OCI-LY7 (cell line): Measurements from ENCODE around the gene KRTAP10-3. TPM values are rescaled to one million over a fixed set of nuclear protein-coding genes. Genes with fewer than 3 reads are reported as not detected.

Source experiments
- BruUV-seq: library from RNA; stranded (reverse); fragments of 400-500 nt; replicated peaks from 2 replicates; lab custom pipeline; 2021; lab: Mats Ljungman, UMichigan
- CTCF ChIA-PET: fragments of 300-600 bp; sonication (Branson Sonifier 250); formaldehyde crosslinking; loops from one replicate; lab custom pipeline; 2022; ENCODE audit warnings: antibody characterized with exemption; ENCODE audit not compliant: unreplicated experiment; lab: Charles Lee
- POLR2A ChIA-PET: fragments of 300-600 bp; sonication (Branson Sonifier 250); formaldehyde crosslinking; loops from one replicate; lab custom pipeline; 2022; ENCODE audit warnings: antibody characterized with exemption; lab: Charles Lee
- DNase-seq: peaks from one replicate; pipeline ENCODE4 v3.0.0-alpha.2; 2015; ENCODE audit warnings: low spot score
- H2AFZ ChIP-seq: fragments of 200-600 bp; sonication (generic), shearing (Covaris generic); 2 replicates; pipeline ENCODE4 v1.6.1; 2014; ENCODE audit warnings: mild to moderate bottlenecking, antibody characterized with exemption, low read length, moderate library complexity
- H3K27ac ChIP-seq: fragments of 200-600 bp; sonication (generic); 2 replicates; pipeline ENCODE4 v1.5.1; 2014; ENCODE audit warnings: mixed run types, low read depth, mild to moderate bottlenecking, moderate library complexity, low read length, inconsistent platforms; ENCODE audit not compliant: poor library complexity, severe bottlenecking
- H3K36me3 ChIP-seq: fragments of 200-600 bp; sonication (generic); 2 replicates; pipeline ENCODE4 v1.6.1; 2014; ENCODE audit warnings: mild to moderate bottlenecking, antibody characterized with exemption, low read length, moderate library complexity, mixed read lengths; ENCODE audit not compliant: insufficient read depth
- H3K4me1 ChIP-seq: fragments of 200-600 bp; sonication (generic); 2 replicates; pipeline ENCODE4 v1.5.1; 2014; ENCODE audit warnings: mild to moderate bottlenecking, low read length; ENCODE audit not compliant: insufficient read depth, poor library complexity, severe bottlenecking
- H3K4me2 ChIP-seq: fragments of 200-600 bp; sonication (generic); 2 replicates; pipeline ENCODE4 v1.6.1; 2014; ENCODE audit warnings: mild to moderate bottlenecking, low read length
- H3K4me3 ChIP-seq: fragments of 200-600 bp; sonication (generic); 2 replicates; pipeline ENCODE4 v1.5.1; 2014; ENCODE audit warnings: mild to moderate bottlenecking, low read depth, low read length; ENCODE audit not compliant: poor library complexity, severe bottlenecking
- H3K79me2 ChIP-seq: fragments of 200-600 bp; sonication (generic); 2 replicates; pipeline ENCODE4 v1.6.1; 2016; ENCODE audit warnings: low read depth, mild to moderate bottlenecking, low read length, moderate library complexity, mixed read lengths; ENCODE audit not compliant: insufficient read depth
- H3K9me2 ChIP-seq: fragments of 200-600 bp; sonication (generic); 2 replicates; pipeline ENCODE4 v1.6.1; 2016; ENCODE audit warnings: mild to moderate bottlenecking, low read length, mixed read lengths; ENCODE audit not compliant: insufficient read depth
- H3K9me3 ChIP-seq: fragments of 200-600 bp; sonication (generic); 2 replicates; pipeline ENCODE4 v1.6.1; 2014; ENCODE audit warnings: mild to moderate bottlenecking, mixed run types, low read length, mixed read lengths
- H4K20me1 ChIP-seq: fragments of 200-600 bp; sonication (generic); 2 replicates; pipeline ENCODE4 v1.6.1; 2014; ENCODE audit warnings: mild to moderate bottlenecking, antibody characterized with exemption, low read length, moderate library complexity, mixed read lengths; ENCODE audit not compliant: insufficient read depth
- CTCF ChIP-seq: fragments of 200-600 bp; sonication (generic); conservative IDR thresholded peaks from 2 replicates; pipeline ENCODE4 v1.5.1; 2014; ENCODE audit warnings: mild to moderate bottlenecking, antibody characterized with exemption, low read length, moderate library complexity, mixed read lengths
- EZH2phosphoT487 ChIP-seq: fragments of 200-600 bp; sonication (generic); IDR thresholded peaks from 2 replicates; pipeline ENCODE4 v1.6.1; 2018; ENCODE audit warnings: low read depth, borderline replicate concordance, mild to moderate bottlenecking, mixed run types, antibody characterized with exemption, low read length, moderate library complexity, mixed read lengths
- intact Hi-C: fragments of 100-400 bp; cut with micrococcal nuclease; formaldehyde crosslinking; loops from one replicate; pipeline ENCODE4 v1.10.0; 2022; ENCODE audit not compliant: unreplicated experiment
- total RNA-seq, 2 experiments: library from RNA; depleted of rRNA in 1 of 2; stranded (reverse); fragments of >200 nt in 1 of 2; shearing (Covaris generic) in 1 of 2; gene quantifications; 2 replicates each; pipeline ENCODE4 v1.2.3, GENCODE V29; 2014 to 2022

Gene KRTAP10-3
- total RNA-seq, 2 experiments from 2014 or later: not detected

DNA sequence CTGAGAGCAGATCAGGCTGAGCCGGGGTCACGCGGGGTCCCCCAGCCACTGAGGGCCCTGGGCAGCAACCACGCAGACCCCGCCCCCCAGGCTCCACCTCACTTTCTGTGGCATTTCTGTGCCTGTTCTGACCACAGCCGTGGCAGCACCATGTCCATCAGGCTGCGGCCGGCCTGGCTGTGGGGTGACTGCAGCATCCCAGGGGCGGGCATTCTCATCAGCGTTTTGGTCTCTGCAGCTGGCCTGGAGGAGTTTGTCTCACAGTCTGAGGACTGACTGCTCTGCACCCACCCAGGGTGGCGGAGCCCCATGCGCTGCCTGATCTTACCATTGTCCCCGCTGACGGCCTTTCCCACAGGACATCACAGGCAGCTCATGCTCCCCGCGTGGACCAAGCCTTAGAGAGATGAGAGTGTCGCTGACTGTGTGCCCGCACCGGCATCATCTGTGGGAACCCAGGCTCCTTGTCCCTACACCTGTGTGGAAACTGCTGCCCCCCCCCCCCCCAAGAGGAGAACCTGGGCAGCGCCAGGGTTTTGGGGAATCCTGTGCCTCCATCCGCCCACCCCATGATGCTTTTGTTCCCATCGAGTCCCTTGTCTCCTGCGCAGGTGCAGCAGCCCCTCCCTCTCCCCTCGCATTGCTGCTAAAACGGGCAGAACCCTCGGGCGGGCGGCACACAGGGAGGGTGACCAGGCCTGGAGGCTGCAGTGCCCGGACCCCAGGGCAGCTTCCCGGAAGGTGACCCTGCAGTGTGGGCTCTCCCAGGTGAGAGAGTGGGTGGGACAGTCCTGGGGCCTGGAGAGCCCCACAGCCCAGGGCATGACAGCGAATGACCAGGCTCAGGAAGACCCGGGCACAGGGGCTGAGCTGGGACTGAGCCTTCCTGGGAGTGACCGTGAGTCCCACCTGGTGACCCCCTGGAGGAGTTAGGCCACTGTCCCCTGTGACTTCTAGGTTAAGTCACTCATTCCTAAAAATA lies 20.4 kb downstream of the KRTAP10-3 start:
- H3K4me2 ChIP-seq: no peak overlapping the region
- peaks cover 6% of the 10 kb centered on the region; the same call in 1 of the 2 replicates for H3K9me3 ChIP-seq
- no peaks in the 10 kb centered on the region for H3K9me2 ChIP-seq
- no peaks in the 10 kb centered on the region for H3K79me2 ChIP-seq
- no peaks in the 10 kb centered on the region for H4K20me1 ChIP-seq
- no peak overlapping the region for H3K4me3 ChIP-seq
- BruUV-seq: no TSS peak
- POLR2A ChIA-PET: no interaction called here
- no peak for TF ChIP-seq EZH2phosphoT487
- TF ChIP-seq CTCF: no peak
- CTCF ChIA-PET: no interaction called here
- no peak for DNase-seq
- H3K4me1 ChIP-seq: no peaks in the 10 kb centered on the region
- intact Hi-C loops: no loop called here
- H2AFZ ChIP-seq: no peak overlapping the region
- H3K36me3 ChIP-seq: no peaks in the 10 kb centered on the region
- no peak overlapping the region for H3K27ac ChIP-seq

- Histone ChIP-seq H3K9me2 (no peaks in the 10 kb centered on the region), H2AFZ (no peak overlapping the region), H3K4me2 (no peak overlapping the region), H3K4me3 (no peak overlapping the region), H4K20me1 (no peaks in the 10 kb centered on the region), H3K9me3 (no peaks in the 10 kb centered on the region), H3K79me2 (no peaks in the 10 kb centered on the region), H3K36me3 (no peaks in the 10 kb centered on the region), H3K4me1 (no peaks in the 10 kb centered on the region), H3K27ac (no peak overlapping the region)
- intact Hi-C loops: no loop called here
- ChIA-PET POLR2A (no interaction called here), CTCF (no interaction called here)
- no peak for TF ChIP-seq CTCF
- TF ChIP-seq EZH2phosphoT487: no peak
- DNase-seq: no peak
- no TSS peak for BruUV-seq
Measured at GRCh38 chr21:44535963-44536362, 22.6 kb downstream of the KRTAP10-3 start.

DNA sequence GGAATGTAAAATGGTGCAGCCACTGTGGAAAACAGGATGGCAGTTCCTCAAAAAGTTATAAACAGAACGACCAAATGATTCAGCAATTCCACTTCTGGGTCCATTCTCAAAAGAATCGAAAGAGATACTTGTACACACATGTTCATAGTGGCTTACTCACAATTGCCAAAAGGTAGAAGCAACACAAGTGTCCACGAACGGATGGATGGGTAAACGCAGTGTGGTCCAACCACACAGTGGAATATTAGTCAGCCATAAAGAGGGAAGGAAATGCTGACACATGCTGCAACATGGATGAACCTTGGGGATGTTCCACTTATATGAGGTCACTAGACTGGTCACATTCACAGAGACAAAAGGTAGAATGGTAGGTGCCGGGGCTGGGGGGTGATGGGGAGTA lies 23.9 kb downstream of the KRTAP10-3 start:
- Histone ChIP-seq H3K9me2 (no peaks in the 10 kb centered on the region), H3K4me1 (no peaks in the 10 kb centered on the region), H3K27ac (no peak overlapping the region), H3K4me3 (no peak overlapping the region), H2AFZ (no peak overlapping the region), H3K4me2 (no peak overlapping the region), H3K36me3 (no peaks in the 10 kb centered on the region), H4K20me1 (no peaks in the 10 kb centered on the region), H3K79me2 (no peaks in the 10 kb centered on the region), H3K9me3 (no peaks in the 10 kb centered on the region)
- no TSS peak for BruUV-seq
- ChIA-PET POLR2A (no interaction called here), CTCF (no interaction called here)
- intact Hi-C loops: no loop called here
- no peak for DNase-seq
- TF ChIP-seq EZH2phosphoT487 (no peak), CTCF (no peak)
